ENCODE measurements around the gene SLC25A45. TPM values are rescaled to one million over a fixed set of nuclear protein-coding genes. Genes with fewer than 3 reads are reported as not detected.

Gene SLC25A45
- polyA plus RNA-seq, 2 donors = 2.4 to 6.0 TPM

DNA sequence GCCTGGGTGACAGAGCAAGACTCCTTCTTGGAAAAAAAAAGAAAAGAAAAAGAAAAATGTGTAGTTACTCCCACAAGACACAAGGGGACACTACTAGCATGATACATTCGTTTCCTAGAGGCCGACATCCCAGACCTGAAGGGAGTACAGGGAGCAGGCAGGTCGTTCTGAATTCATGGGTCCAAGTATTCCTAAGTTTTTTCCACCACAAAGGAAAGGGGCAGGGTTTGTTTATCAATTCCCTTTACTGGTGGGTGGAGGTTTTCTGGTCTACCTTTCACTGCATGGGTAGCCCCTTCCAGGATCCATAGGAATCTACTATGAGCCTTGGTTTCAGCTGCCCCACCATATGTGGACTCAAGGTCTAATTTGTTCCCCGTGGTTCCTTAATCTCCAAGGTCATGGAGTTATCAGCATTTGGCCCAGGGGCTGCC, 16.1 kb downstream of the SLC25A45 start:
- H3K27me3 ChIP-seq (ENCODE audit: control insufficient read depth in 1 of 2, insufficient read depth in 2 of 2, low read length in 2 of 2) = no peaks in the 10 kb centered on the region
- no peaks in the 10 kb centered on the region for H3K9me3 ChIP-seq (ENCODE audit: control insufficient read depth in 2 of 2, insufficient read depth in 1 of 2, low read depth in 1 of 2, low read length in 1 of 2)
- H3K27ac ChIP-seq (ENCODE audit: low read depth in 2 of 2, low read length in 1 of 2) = no peak overlapping the region
- no peaks in the 10 kb centered on the region for H3K4me1 ChIP-seq (ENCODE audit: control insufficient read depth in 2 of 2, insufficient read depth in 2 of 2, low read length in 1 of 2)
- 4 to 5% methylated on average over 4 of the region's 4 CpGs for WGBS, 2 donors
- no peaks in the 10 kb centered on the region for H3K36me3 ChIP-seq (ENCODE audit: control insufficient read depth in 2 of 2, insufficient read depth in 2 of 2, low read length in 1 of 2)
- no peak overlapping the region for H3K4me3 ChIP-seq (ENCODE audit: low read depth in 1 of 2, low read length in 2 of 2)

DNA sequence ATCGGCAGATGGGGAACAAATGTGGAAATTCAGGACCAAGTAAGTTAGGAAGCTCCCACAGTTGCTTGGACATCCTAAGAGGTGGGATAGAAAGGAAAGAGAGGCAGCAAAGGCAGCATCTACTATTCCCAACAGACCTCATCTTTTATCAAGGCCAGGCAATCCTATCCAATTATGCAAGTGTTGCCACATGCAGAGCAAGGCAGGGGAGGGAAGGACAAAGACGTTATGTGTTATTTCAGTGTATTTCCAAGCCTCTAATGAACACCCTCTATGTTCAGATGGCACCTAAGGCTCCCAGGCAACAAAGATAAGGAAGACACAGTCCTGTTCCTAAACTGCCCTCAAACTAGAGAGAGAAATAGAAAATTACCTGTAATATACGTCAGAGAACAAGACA, 18.7 kb downstream of the SLC25A45 start:
- Histone ChIP-seq H3K36me3 (ENCODE audit: control insufficient read depth in 2 of 2, insufficient read depth in 2 of 2, low read length in 1 of 2) (no peaks in the 10 kb centered on the region), H3K9me3 (ENCODE audit: control insufficient read depth in 2 of 2, insufficient read depth in 1 of 2, low read depth in 1 of 2, low read length in 1 of 2) (no peaks in the 10 kb centered on the region), H3K27ac (ENCODE audit: low read depth in 2 of 2, low read length in 1 of 2) (no peak overlapping the region), H3K27me3 (ENCODE audit: control insufficient read depth in 1 of 2, insufficient read depth in 2 of 2, low read length in 2 of 2) (no peaks in the 10 kb centered on the region), H3K4me1 (ENCODE audit: control insufficient read depth in 2 of 2, insufficient read depth in 2 of 2, low read length in 1 of 2) (no peaks in the 10 kb centered on the region), H3K4me3 (ENCODE audit: low read depth in 1 of 2, low read length in 2 of 2) (no peak overlapping the region)
- WGBS, 2 donors = 73 to 78% methylated on average over 3 of the region's 3 CpGs

DNA sequence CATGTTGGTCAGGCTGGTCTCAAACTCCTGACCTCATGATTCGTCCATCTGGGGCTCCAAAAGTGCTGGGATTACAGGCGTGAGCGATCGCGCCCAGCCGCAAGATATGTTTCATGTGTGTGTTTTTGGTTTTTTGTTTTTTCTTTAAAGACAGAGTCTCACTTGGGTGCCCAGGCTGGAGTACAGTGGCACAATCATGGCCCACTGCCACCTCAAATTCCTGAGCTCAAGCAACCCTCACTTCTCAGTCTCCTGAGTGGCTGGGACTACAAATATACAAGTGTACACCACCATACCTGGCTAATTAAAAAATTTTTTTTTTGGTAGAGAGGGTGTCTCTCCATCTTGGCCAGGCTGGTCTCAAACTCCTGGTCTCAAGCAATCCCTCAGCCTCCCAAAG, 19.5 kb downstream of the SLC25A45 start:
- Histone ChIP-seq H3K4me3 (ENCODE audit: low read depth in 1 of 2, low read length in 2 of 2) (no peak overlapping the region), H3K27ac (ENCODE audit: low read depth in 2 of 2, low read length in 1 of 2) (no peak overlapping the region), H3K9me3 (ENCODE audit: control insufficient read depth in 2 of 2, insufficient read depth in 1 of 2, low read depth in 1 of 2, low read length in 1 of 2) (no peaks in the 10 kb centered on the region), H3K36me3 (ENCODE audit: control insufficient read depth in 2 of 2, insufficient read depth in 2 of 2, low read length in 1 of 2) (no peaks in the 10 kb centered on the region), H3K4me1 (ENCODE audit: control insufficient read depth in 2 of 2, insufficient read depth in 2 of 2, low read length in 1 of 2) (no peaks in the 10 kb centered on the region), H3K27me3 (ENCODE audit: control insufficient read depth in 1 of 2, insufficient read depth in 2 of 2, low read length in 2 of 2) (no peaks in the 10 kb centered on the region)
- 84 to 90% methylated on average over 6 of the region's 6 CpGs for WGBS, 2 donors

DNA sequence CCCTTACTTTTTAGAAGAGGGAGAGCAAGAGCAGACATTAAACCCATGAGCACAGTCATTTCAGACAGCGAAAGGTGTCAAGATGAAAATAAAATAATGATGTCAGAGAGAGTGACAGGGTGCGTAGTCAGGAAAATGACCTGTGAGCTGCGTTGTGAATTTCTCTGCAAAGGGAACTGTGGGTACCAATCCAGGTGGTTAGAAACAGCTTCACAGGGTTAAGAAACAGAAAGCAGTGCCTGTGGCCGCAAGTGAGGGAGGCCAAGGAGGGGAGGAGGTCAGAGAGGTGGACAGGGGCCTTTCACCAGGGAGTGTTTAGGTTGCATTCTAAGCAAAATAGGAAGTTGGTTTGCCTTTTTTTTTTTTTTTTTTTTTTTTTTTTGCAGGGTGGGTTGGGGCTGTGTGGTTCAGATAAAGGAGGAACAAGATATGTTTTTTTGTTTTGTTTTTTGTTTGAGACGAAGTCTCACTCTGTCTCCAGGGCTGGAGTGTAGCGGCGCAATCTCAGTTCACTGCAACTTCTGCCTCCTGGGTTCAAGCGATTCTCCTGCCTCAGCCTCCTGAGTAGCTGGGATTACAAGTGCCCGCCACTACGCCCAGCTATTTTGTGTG, 20.0 kb downstream of the SLC25A45 start:
- no peaks in the 10 kb centered on the region for H3K27me3 ChIP-seq (ENCODE audit: control insufficient read depth in 1 of 2, insufficient read depth in 2 of 2, low read length in 2 of 2)
- no peaks in the 10 kb centered on the region for H3K36me3 ChIP-seq (ENCODE audit: control insufficient read depth in 2 of 2, insufficient read depth in 2 of 2, low read length in 1 of 2)
- no peaks in the 10 kb centered on the region for H3K9me3 ChIP-seq (ENCODE audit: control insufficient read depth in 2 of 2, insufficient read depth in 1 of 2, low read depth in 1 of 2, low read length in 1 of 2)
- 80 to 82% methylated on average over 10 of the region's 10 CpGs for WGBS, 2 donors
- H3K4me3 ChIP-seq (ENCODE audit: low read depth in 1 of 2, low read length in 2 of 2) = no peak overlapping the region
- no peaks in the 10 kb centered on the region for H3K4me1 ChIP-seq (ENCODE audit: control insufficient read depth in 2 of 2, insufficient read depth in 2 of 2, low read length in 1 of 2)
- H3K27ac ChIP-seq (ENCODE audit: low read depth in 2 of 2, low read length in 1 of 2) = no peak overlapping the region

DNA sequence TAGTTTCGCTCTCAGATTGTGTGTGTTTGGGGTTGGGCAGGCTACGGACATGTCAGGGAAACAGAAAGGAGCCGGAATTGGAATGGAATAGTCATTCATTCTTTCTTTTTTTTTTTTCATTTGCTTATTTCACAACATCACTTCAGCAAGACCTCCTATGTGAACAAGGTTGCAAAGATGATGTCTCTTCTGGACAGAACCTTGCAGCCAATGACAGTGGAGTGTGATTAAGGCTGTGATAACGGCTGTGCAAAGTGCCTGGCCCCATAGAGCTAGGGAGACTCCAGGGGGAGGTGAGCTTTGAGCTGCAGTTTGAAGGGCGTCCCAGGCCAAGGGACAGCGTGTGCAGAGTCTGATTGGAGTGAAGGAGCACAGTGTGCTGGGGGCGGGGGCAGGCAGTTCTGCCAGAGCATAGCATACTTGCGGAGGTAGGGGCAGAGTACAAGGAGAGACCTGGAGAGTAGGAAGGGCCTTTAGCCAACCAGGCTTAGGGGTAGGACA, 24.5 kb downstream of the SLC25A45 start:
- WGBS, 2 donors = 79 to 82% methylated on average over 8 of the region's 8 CpGs
- Histone ChIP-seq H3K27me3 (ENCODE audit: control insufficient read depth in 1 of 2, insufficient read depth in 2 of 2, low read length in 2 of 2) (no peaks in the 10 kb centered on the region), H3K4me3 (ENCODE audit: low read depth in 1 of 2, low read length in 2 of 2) (no peak overlapping the region), H3K9me3 (ENCODE audit: control insufficient read depth in 2 of 2, insufficient read depth in 1 of 2, low read depth in 1 of 2, low read length in 1 of 2) (no peaks in the 10 kb centered on the region), H3K4me1 (ENCODE audit: control insufficient read depth in 2 of 2, insufficient read depth in 2 of 2, low read length in 1 of 2) (peaks cover 9 to 12% of the 10 kb centered on the region in 2 donors), H3K27ac (ENCODE audit: low read depth in 2 of 2, low read length in 1 of 2) (no peak overlapping the region), H3K36me3 (ENCODE audit: control insufficient read depth in 2 of 2, insufficient read depth in 2 of 2, low read length in 1 of 2) (no peaks in the 10 kb centered on the region)

DNA sequence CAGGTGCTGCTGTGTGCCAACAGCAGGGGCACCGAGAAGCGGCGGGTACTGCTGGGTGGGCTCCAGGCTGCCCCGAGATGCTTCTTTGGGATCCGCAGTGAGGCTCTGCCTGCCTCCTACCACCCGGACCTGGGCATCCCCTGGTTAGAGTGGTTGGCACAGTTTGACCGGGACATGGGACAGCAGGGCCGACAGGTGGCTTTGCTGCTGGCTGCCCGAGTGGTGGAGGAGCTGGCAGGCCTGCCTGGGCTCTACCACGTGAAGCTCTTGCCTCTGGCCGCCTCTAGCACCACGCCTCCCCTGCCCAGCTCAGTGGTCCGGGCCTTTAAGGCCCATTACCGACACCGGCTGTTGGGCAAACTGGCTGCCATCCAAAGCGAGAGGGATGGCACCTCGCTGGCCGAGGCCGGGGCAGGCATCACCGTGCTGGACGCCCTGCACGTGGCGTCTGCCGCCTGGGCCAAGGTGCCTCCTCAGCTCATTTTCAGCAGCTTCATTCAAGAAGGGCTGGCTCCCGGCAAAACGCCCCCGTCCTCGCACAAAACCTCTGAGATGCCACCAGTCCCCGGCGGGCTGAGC, 26.0 kb downstream of the SLC25A45 start:
- WGBS, 2 donors = 88 to 90% methylated on average over 30 of the region's 30 CpGs
- Histone ChIP-seq H3K4me3 (ENCODE audit: low read depth in 1 of 2, low read length in 2 of 2) (no peak overlapping the region), H3K27me3 (ENCODE audit: control insufficient read depth in 1 of 2, insufficient read depth in 2 of 2, low read length in 2 of 2) (no peaks in the 10 kb centered on the region), H3K9me3 (ENCODE audit: control insufficient read depth in 2 of 2, insufficient read depth in 1 of 2, low read depth in 1 of 2, low read length in 1 of 2) (no peaks in the 10 kb centered on the region), H3K27ac (ENCODE audit: low read depth in 2 of 2, low read length in 1 of 2) (no peak overlapping the region), H3K4me1 (ENCODE audit: control insufficient read depth in 2 of 2, insufficient read depth in 2 of 2, low read length in 1 of 2) (peaks cover 9 to 12% of the 10 kb centered on the region in 2 donors), H3K36me3 (ENCODE audit: control insufficient read depth in 2 of 2, insufficient read depth in 2 of 2, low read length in 1 of 2) (peaks cover 8% of the 10 kb centered on the region in 2 donors)

DNA sequence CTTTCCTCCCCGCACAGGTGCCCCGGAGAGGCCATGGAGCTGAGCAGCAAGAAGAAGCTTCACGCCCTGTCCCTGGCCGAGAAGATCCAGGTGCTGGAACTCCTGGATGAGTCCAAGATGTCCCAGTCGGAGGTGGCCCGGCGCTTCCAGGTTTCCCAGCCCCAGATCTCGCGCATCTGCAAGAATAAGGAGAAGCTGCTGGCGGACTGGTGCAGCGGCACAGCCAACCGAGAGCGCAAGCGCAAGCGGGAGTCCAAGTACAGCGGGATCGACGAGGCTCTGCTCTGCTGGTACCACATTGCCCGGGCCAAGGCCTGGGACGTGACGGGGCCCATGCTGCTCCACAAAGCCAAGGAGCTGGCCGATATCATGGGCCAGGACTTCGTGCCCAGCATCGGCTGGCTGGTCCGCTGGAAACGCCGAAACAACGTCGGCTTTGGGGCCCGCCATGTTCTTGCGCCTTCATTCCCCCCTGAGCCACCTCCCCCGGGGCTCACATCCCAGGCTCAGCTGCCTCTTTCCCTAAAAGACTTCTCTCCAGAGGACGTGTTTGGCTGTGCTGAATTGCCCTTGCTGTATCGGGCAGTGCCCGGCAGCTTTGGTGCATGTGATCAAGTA, 26.6 kb downstream of the SLC25A45 start:
- no peaks in the 10 kb centered on the region for H3K9me3 ChIP-seq (ENCODE audit: control insufficient read depth in 2 of 2, insufficient read depth in 1 of 2, low read depth in 1 of 2, low read length in 1 of 2)
- no peaks in the 10 kb centered on the region for H3K27me3 ChIP-seq (ENCODE audit: control insufficient read depth in 1 of 2, insufficient read depth in 2 of 2, low read length in 2 of 2)
- H3K4me3 ChIP-seq (ENCODE audit: low read depth in 1 of 2, low read length in 2 of 2) = peak overlapping the region; percentile 4 to 70
- peaks cover 8 to 10% of the 10 kb centered on the region in 2 donors for H3K36me3 ChIP-seq (ENCODE audit: control insufficient read depth in 2 of 2, insufficient read depth in 2 of 2, low read length in 1 of 2)
- no peak overlapping the region for H3K27ac ChIP-seq (ENCODE audit: low read depth in 2 of 2, low read length in 1 of 2)
- WGBS, 2 donors = 40 to 44% methylated on average over 35 of the region's 35 CpGs
- H3K4me1 ChIP-seq (ENCODE audit: control insufficient read depth in 2 of 2, insufficient read depth in 2 of 2, low read length in 1 of 2) = peaks cover 9 to 12% of the 10 kb centered on the region in 2 donors

DNA sequence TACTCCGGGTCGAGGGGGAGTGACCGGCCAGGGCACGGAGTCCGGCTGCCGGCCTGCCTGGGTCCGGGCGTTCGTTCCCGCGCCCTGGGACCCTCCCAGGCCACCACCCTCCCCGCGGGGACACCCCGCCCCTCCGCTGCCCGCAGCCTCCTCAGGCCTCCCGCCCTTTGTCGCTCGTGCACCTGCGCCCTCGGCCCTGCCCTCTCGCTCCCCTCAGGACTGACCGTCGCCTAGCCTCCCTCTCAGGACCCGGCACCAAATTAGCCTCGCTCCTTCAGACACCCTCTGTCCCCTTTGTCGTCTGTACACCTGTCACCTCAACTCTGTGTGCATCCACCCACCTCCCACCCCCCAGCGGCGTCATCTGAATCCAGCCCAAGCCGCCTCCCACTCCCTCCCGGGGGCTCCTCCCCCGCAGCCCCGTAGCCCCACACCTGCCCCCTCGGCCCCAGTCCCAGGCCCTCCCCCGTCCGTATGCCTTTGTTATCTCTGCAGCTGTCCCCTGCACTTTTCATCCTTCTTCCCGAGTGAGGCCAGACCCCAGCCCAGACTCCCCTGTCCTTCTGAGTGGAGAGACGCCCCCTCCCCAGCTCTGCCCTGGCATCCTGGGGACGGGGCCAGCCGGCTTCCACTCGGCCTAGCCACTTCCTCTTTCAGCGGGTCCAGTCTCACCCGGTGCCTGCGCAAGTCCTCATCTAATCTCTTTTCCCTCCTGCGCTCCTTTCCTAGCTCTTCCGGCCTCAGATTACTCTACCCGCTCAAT, 27.3 kb downstream of the SLC25A45 start:
- Histone ChIP-seq H3K27ac (ENCODE audit: low read depth in 2 of 2, low read length in 1 of 2) (no peak overlapping the region), H3K4me1 (ENCODE audit: control insufficient read depth in 2 of 2, insufficient read depth in 2 of 2, low read length in 1 of 2) (peaks cover 9 to 12% of the 10 kb centered on the region in 2 donors), H3K9me3 (ENCODE audit: control insufficient read depth in 2 of 2, insufficient read depth in 1 of 2, low read depth in 1 of 2, low read length in 1 of 2) (no peaks in the 10 kb centered on the region), H3K27me3 (ENCODE audit: control insufficient read depth in 1 of 2, insufficient read depth in 2 of 2, low read length in 2 of 2) (no peaks in the 10 kb centered on the region), H3K4me3 (ENCODE audit: low read depth in 1 of 2, low read length in 2 of 2) (peak overlapping the region; percentile 52 to 70), H3K36me3 (ENCODE audit: control insufficient read depth in 2 of 2, insufficient read depth in 2 of 2, low read length in 1 of 2) (peaks cover 8 to 10% of the 10 kb centered on the region in 2 donors)
- WGBS, 2 donors = 2% methylated on average over 35 to 47 of the region's 47 CpGs

DNA sequence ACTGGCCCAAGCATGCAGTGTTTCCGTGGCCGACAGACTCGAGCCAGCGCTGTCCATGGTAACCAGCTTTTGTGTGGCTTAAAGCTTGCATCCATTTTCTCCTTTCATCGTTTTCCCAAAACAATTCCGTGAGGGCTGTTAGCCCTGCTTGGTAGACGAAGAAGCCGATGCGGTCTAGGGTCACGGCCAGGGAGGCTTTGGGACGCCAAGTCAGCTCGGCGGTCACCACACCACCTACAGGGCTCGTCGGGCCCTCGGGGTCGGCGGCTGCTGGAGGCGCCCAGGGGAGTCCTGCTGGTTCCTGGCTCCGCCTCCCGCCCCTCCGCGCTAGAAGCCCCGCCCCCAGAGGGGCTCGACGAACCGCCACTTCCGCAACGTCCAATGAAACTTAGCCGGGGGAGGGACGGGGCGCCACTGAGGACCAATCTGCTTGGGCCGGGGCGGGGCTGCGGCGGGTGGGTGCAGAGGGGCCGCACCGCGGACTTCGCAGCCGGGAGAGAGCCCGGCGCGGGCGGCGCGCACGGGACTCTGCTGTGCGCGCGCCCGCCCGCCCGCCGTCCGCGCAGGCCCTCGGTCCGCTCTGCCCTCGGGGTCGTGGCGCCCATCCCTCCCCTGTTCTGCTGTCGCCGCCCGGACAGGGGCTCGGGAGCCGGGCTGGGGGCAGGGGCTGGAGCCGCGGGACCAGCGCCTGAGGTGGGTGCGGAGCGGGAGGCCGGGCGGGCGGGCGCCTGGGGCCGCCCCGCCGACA, 28.0 kb downstream of the SLC25A45 start, which contains the start of gene TIGD3:
TIGD3 (plus strand) TSS at position 487 of the 748 bp plus-strand sequence. CDS start 1,058 bp downstream, outside the sequence.
- peaks cover 9 to 12% of the 10 kb centered on the region in 2 donors for H3K4me1 ChIP-seq (ENCODE audit: control insufficient read depth in 2 of 2, insufficient read depth in 2 of 2, low read length in 1 of 2)
- peak within 1 kb of the TSS; percentile 55 to 70 for H3K4me3 ChIP-seq (ENCODE audit: low read depth in 1 of 2, low read length in 2 of 2)
- H3K9me3 ChIP-seq (ENCODE audit: control insufficient read depth in 2 of 2, insufficient read depth in 1 of 2, low read depth in 1 of 2, low read length in 1 of 2) = no peaks in the 10 kb centered on the region
- H3K36me3 ChIP-seq (ENCODE audit: control insufficient read depth in 2 of 2, insufficient read depth in 2 of 2, low read length in 1 of 2) = peaks cover 10 to 13% of the 10 kb centered on the region in 2 donors
- no peaks in the 10 kb centered on the region for H3K27me3 ChIP-seq (ENCODE audit: control insufficient read depth in 1 of 2, insufficient read depth in 2 of 2, low read length in 2 of 2)
- peak within 1 kb of the TSS; percentile 62 to 81 for H3K27ac ChIP-seq (ENCODE audit: low read depth in 2 of 2, low read length in 1 of 2)
- WGBS, 2 donors = 1% methylated on average over 65 to 79 of the region's 79 CpGs
